Activated CD8-positive, alpha-beta memory T cell treated with anti-CD3 and anti-CD28 coated beads, Interleukin-2, amount 50 U/mL, for 24 hours (primary cell): ENCODE data around the gene LURAP1L.

Experiments
- DNase-seq: peaks from one replicate; pipeline ENCODE4 v3.0.0-alpha.2; 2020; ENCODE audit errors: extremely low read depth

Gene LURAP1L

DNA sequence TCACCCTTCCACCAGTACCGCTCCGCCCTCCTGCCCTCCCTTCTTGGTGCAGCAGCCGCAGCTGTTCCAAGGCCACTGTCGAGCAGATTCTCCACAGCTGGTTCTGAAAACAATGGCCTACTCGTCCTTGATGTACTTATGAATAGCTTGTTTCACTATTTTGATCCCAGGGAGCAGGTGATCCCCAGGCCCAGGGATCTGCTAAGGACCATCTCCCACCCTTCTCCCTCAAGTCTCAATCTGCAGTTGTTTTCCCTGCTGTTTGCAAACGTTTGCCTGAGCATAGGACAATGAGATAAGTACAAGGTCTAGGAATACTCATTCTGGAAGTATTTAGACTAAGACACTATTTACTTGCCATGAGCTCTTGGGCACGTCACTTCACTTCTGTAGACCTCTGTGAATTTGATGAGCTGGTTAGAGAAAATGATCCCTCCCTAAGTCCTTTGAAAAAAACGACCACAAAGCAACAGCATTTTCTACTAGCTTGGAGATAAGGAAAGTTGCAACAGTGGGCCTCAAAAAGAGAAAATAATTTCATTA lies 1.8 kb downstream of the LURAP1L start:
- no peak for DNase-seq

DNA sequence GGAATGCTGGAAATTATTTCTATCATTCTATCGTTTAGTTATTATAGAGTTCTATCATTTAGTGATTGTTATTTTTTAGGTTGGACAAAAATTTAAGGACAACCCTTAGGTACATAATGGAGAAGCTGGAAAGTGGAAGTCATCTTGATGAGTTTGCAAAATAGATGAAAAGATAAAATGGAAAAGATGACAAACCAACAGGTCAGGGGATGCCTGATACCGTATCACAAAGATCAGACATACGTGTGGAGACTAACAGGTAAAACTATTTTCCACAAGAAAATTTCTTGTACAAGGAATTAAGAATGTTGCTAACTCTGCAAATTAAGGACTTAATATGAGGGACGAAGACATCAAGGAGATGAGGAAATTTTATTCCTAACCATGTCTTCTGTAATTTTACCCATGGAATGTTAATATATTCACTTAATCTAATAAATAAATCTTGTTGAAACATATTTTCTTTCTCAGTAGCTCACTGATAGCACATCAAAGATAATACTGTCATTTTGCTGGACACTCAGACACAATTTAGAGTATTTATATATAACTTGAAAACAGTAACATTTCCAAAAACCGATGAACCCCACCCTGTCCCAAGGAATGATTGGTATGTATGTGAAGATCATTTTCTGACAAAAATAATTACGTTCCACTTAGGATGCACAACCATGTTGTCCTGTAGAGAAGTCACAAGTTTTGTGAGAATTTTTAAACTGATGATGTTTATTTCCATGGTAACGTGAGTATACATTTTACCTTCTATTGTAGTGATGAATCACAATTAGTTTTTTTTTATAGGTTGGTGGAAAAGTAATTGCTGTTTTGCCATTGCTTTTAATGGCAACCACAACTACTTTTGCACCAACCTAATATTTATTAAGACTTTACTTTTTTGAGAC lies 2.6 kb downstream of the LURAP1L start:
- no peak for DNase-seq

DNA sequence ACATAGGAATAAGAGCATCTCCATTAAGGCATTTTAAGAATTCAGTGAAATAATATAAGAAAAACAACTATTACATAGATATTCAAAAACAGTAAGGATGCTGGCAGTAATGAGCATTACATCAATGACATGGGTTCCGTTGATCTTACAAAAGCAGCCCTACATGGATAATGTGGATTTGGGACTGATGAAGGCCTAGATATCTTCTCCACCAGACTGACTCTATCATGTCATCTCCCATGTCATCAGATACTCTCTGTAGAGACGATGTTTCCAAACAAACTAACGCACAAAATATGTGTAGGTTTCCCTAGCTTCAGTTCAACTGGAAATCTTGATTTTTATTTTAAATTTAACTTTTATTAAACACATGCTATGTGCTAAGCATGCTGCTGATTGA lies 3.6 kb downstream of the LURAP1L start:
- DNase-seq, result no peak

DNA sequence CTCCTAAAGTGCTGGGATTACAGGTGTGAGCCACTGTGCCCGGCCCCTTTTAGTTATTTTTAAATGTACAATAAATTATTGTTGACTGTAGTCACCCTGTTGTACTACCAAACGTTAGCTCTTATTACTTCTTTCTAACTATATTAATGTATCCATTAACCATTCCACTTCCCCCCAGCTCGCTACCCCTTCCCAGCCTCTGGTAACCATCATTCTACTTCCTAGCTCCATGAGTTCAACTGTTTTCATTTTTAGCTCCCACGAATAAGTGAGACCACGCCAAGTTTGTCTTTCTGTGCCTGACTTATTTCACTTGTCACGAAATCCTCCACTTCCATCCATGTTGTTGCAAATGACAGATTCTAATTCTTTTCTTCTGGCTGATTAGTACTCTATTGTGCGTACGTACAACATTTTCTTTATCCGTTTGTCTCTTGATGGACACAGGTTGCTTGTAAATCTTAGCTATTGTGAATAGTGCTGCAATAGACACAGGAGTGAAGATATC lies 6.5 kb downstream of the LURAP1L start:
- no peak for DNase-seq

DNA sequence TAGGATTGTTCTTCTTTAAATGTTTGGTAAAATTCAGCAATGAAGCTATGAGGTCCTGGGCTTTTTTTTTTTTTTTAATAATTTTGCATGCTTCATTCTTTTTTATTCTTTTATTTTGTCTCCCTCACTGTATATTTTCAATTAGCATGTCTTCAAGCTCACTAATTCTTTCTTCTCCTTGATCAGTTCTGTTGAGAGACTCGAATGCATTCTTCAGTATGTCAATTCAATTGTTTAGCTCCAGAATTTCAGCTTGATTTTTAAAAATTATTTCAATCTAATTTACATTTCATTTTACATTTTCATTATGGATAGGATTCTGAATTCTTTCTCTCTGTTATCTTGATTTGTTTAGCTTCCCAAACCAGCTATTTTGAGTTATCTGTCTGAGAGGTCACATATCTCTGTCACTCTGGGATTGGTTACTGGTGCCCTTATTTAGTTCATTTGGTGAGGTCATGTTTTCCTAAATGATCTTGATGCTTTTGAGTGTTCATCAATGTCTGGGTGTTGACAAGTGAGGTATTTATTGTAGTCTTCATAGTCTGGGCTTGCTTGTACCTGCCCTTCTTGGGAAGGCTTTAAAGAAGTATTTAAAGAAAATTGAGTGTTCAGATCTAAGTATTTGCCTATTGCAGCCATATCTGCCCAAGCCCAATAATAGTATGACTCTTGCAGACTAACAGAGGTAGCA lies 9.1 kb downstream of the LURAP1L start:
- no peak for DNase-seq

DNA sequence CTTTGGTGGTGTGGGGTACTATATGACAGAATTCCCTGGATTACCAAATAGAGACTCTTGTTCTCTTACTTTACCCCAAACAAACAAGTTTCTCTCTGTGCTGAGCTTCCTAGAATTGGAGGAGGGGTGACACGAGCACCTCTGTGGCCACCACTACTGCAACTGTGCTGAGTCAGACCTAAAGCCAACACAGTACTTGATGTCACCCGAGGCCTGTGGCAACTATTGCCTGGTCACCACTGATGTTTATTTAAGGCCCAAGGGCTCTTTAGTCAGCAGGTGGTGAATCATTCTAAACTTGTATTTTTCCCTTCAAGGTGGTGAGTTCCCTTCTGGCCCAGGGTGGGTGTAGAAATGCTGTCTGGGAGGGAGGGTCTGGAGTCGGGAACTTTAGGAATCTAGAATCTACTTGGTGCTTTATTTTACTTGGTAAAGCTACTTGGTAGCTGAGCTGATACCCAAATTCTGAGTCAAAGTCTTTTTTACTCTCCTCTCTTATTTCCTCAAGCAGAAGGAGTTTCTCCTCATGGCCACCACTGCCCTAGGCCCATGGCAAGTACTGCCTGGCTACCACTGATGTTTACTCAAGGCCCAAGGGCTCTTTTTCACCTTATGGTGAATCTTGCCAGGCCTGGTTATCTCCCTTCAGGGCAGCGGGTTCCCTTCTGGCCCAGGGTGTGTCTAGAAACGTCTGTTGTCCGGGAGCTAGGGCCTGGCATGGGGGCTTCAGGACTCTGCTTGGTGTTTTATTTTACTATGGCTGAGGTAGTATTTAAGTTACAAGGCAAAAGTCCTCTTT lies 9.8 kb downstream of the LURAP1L start:
- DNase-seq, result no peak

DNA sequence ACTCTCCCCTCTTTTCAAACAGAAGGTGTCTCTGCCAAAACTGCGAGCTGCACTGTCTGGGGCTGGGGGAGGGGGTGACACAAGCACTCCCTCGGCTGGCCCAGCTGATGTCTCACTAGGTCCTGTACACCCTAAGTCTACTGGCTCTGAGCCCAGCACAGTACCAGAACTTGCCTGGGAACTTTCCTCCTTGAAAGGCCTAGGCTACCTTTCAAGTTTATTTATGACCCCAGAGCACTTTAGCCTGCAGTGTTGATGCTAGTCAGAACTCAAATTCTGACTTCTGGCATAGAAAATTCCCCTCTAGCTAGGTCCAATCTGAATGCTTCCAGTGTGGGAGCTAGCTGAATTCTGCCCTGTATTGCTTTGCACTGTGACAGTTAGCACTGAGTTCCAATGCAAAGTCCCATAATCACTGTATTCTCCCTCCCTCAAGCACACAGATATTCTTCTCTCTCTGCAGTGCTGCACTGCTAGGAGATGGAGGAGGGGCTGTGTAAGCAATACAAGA lies 10.5 kb downstream of the LURAP1L start:
- DNase-seq, result no peak

DNA sequence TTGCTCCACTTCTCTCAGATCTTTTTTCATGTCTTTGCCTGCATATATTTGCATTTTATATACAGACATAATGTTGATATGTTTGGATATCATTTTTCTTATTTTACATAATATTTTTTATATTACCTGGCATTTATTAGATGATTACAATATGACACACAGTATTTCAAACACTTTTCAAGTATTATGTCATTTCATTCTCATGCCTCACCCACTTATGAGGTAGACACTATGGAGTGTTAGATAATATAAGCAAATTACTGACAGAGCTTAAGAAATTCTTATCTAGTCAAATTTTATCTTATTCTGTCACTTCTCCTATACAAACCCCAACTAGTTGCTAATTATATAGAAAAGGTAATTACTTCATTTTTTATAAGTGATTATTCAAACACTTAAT lies 11.1 kb downstream of the LURAP1L start:
- DNase-seq, result no peak

DNA sequence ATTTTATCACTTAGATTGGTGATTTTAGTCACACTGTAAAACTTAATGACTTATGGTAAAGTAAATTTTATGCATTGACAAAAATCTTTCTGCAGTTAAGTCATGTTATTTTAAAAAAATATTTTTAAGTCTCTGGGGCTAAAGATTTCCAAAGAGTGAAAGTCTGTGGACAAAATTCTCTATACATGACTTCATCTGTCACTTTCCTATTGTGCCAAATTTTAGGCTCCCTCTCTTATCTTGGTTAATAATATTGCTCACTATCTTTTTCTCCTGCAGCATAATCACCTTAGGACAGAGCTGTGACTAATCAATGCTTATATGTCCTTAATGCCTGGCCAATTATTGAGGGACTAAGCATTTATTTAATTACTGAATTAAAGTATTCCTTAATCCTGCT lies 15.2 kb downstream of the LURAP1L start:
- no peak for DNase-seq

DNA sequence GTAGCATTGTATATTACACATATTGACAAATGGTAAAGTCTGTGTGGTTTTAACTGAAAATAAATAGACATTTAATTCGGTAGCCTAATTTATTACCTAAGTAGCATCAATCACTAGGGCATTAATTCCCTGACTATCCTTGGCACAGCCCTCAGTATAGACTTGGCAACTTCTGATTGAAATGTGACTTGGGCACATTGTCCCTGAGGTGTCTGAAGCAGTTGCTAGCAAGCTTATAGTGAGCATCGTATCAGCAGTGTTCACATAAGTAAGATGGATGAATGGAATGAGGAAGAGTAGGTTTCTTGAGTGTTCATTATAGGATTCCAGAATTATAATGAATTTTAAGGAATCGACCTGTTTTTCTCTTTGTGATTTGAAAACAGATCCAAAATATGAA lies 16.1 kb downstream of the LURAP1L start:
- DNase-seq, result no peak

DNA sequence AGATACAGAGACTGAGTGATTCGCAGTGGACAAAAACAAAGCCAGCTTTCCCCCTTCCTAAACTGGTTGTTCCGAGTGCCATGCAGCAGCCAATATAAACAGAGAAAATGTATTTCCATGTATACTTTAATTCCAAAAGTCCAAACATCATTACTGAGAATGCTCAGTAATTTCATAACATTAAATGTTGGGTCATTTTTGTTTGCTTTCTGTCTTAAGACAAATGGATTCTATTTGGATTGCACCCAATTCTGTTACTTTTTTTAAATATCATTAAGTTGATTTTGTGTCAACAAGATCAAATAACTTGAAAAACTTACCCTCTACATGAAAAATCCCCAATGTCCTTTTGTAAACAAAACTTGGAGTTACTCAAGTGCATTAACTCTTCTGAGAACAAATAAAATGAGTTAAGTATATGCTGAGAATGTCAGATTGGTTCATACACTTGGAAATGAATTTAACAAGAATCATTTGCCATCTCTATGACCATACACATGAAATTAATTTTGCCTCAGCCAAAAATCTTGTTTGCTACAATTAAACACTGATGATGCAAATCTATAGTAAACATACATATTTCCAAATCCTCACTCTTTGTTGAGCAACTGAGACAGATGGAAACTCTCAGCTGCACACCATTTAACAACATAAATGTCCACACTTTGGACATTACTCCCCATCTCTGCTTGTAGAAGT lies 19.4 kb downstream of the LURAP1L start:
- DNase-seq, result no peak

DNA sequence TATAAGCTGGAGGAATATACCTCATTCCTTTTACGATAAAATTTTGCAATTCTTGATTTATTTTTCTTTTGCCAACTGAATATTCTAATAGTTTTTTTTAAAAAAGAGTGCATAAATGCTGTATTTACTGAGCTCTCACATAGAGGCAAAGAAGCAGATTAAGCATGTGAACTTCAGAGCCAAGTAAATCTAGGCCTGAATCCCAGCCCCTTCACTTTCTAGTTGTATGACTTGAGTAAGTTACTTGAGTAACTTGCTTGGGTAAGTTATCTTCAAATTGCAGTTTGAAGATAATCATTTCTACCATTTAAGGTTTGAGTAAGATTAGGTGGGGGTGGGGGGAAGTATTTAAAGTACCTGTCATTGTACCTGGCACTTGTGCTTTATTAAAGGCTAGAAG lies 21.8 kb downstream of the LURAP1L start:
- no peak for DNase-seq

DNA sequence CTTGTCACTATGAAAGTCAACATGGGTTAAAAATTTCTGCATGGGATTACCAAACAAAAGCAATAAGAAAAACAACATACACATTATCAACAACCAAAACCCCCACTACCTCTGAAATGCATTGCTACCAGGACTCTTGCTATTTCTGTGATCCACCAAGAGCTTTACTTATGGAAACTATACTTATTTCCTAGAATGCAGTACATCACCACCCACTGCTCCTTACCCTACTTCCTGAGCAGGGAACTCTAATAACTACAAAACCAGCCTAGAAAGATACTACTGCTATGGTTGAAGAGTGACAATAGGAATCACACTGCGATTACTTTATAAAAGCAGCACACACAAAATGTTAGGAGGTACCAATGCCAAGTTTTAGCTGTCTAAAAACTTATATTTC lies 22.2 kb downstream of the LURAP1L start:
- no peak for DNase-seq

DNA sequence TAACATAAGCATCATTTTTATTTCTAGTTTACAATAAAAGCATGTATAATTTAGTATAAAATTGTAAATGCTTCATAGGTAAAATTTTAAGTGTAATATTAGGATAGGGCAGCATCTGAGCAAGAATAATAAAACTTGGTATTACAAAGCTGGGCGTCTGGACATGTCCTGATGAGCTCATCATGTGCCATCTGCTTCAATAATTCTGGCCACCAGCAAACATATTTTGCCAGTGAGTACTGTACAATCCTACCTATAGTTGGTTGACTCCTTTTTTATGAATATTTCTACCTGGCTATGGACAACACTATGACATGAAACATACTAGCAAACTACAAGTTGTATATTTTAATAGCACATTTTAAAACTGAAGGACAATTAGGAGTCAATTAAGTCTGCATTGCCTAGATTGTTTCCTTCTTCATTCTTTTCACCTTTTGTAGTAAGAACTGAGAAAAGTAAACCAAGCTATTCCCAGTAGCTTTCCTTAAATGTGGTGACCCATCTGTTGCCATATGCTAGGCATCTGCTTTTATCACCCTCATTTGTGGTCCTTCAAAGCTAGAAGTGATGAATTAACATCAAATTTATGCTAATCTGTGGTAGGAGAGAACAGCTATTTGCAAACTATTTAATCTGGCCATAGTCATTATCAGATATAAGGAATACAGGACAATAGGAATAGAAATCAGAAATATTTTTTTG lies 23.4 kb downstream of the LURAP1L start:
- DNase-seq, result no peak

DNA sequence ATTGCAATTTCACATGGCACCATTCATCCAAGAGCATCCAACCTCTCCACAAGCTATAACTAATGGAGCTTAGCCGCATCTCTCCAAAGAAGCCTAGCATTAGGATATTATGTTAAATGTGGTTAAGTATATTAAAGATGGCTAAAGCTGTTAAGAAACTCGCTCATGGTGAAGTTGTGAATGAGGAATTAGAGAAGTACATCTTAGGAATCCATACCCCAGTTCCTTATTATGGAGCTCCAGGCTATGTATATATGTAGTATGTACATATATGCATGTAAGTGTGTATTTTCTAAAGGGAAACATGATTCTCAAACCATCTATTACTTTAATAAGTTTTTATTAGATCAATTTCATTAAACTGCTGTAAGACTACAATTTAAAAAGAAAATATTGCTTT lies 26.4 kb downstream of the LURAP1L start:
- no peak for DNase-seq

DNA sequence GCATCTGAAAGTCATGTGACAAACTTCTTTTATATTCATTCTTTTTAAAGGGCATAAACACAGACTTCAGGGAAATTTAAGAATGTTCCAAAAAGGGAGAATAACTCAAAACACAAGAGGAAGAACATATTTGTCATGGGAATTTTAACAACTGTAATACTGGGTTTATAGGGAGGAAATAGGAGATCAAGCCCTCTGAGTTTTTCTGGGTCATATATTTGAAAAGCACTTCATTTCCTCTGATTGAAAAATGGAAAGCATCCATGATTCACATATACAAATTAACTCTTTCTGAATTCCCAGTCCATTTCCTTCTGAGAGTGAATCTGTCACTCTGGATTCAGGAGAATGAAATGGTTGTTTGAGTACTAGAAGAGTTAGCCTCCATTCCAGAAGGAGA lies 26.8 kb downstream of the LURAP1L start:
- DNase-seq, result no peak

DNA sequence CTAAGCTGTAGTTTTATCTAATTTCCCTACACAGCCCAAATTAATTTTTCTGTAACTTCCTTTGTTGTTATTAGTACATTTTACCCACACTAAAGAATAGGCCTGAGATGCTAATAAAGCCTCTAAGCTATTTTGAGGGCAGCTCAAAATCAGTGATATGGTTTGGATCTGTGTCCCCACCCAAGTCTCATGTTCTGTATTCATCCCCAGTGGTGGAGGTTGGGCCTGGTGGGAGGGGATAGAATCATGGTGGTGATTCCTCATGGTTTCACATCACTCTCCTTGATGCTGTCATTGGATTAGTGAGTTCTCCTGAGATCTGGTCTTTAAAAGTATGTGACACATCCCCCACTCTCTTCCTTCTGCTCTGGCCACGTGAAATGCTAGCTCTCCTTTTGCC lies 27.3 kb downstream of the LURAP1L start:
- DNase-seq, result no peak

DNA sequence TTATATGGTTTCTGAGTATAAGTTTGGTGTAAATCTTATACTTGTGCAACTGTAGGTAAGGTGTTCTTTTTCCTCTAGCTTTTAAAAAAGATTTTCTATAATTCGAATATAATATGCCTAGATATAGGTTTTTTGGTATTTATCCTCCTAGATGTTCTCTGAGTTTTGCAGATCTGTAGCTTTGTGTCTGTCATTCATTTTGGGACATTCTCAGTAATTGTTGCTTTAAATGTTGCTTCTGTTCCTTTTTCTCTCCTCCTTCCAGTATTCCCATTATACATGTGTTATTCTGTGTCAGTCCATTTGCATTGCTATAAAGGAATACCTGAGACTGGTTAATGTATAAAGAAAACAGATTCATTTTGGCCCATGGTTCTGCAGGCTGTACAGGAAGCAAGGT lies 33.7 kb downstream of the LURAP1L start:
- DNase-seq, result no peak

DNA sequence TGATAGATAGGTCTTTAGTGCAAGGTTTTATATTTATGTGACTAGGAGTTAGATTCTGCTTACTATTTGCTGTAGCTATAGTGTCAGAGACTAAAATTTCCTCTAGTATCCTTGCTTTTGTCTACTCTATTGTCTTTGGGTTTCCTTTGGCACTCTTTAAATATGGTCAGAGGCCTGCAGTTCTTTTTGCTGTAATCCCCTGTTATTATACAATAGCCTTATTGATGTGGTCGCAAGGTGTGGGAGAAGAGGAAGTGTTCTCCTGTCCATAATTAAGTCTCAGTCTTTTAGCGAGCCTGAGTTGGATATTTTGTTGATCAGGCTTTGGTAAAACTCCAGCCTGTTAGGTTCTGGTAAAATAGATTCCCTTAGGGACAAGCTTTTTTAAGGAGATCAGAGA lies 34.9 kb downstream of the LURAP1L start:
- no peak for DNase-seq

DNA sequence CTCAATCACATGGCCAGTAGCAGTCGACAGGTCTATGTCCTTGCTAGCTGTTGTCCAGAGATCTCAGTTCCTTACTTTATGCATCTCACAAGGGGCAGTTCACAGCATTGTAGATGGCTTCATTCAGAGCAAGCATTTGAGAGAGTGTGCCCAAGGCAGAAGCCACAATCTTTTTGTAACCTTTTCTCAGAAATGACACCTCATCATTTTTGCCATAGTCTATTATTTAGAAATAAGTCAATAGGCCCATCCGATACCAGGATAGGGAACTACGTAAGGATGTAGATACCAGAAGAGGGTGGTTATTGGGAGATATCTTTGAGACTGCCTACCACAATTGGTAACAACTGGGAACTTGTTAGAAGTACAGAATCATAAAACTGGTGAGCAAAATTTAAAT lies 37.1 kb downstream of the LURAP1L start:
- DNase-seq, result no peak

DNA sequence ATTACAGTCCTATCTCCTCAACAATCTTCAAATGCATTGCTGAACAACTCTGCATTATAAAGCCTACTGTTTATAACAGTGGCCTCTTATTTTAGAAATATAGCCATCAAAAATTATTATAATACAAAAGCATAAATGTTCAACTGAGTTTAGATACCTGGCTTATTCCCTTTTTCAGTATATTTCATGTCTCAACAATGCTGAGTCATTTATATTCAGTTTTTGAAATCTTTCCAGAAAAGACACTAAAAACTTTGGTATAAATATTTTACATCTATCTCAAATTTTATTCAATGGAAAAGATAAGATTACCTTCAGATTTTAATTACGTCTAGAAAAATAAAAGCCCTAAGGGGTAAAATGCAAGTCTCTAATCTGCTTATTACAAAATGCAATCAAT lies 37.9 kb downstream of the LURAP1L start:
- DNase-seq, result no peak
